Measurements from ENCODE around the gene EFCAB6. TPM values are rescaled to one million over a fixed set of nuclear protein-coding genes. Genes with fewer than 3 reads are reported as not detected.
A peak's percentile ranks its signal among the peaks of the same experiment; 100 is the strongest.

EFCAB6 gene
- total RNA-seq, 6 donors from 2014 or later = 2.4 to 94.3 (median 6.6) TPM

- H3K4me3 ChIP-seq = no peak overlapping the region
- no peaks in the 10 kb centered on the region for H3K9me3 ChIP-seq
- H3K36me3 ChIP-seq = no peaks in the 10 kb centered on the region
- no peak overlapping the region for H3K27ac ChIP-seq
- no peak for TF ChIP-seq POLR2A (IDR thresholded peaks at IDR 0.05)
- no peak for TF ChIP-seq CTCF (IDR thresholded peaks at IDR 0.05)
- no peak for TF ChIP-seq EP300 (IDR thresholded peaks at IDR 0.05)
- no peak for TF ChIP-seq POLR2AphosphoS5 (IDR thresholded peaks at IDR 0.05)
- ATAC-seq (ENCODE audit: low FRiP score in 2 of 2) (peak in 1 of 2 donors; percentile 23), DNase-seq (no peak)
- H3K27me3 ChIP-seq = no peaks in the 10 kb centered on the region
- no peaks in the 10 kb centered on the region for H3K4me1 ChIP-seq
- WGBS, 2 donors = 75 to 79% methylated on average over 6 to 12 of the region's 12 CpGs
Observed at GRCh38 chr22:43543522-43544288, 268.4 kb downstream of the EFCAB6 start.

- Histone ChIP-seq H3K27me3 (no peaks in the 10 kb centered on the region), H3K27ac (no peak overlapping the region), H3K4me1 (no peaks in the 10 kb centered on the region), H3K36me3 (no peaks in the 10 kb centered on the region), H3K9me3 (no peaks in the 10 kb centered on the region), H3K4me3 (no peak overlapping the region)
- WGBS, 2 donors = 85 to 87% methylated on average over 18 to 23 of the region's 23 CpGs
- peak in 1 of 2 donors; percentile 12 for ATAC-seq (ENCODE audit: low FRiP score in 2 of 2)
- no peak for DNase-seq
- TF ChIP-seq CTCF (IDR thresholded peaks at IDR 0.05) = no peak
- no peak for TF ChIP-seq EP300 (IDR thresholded peaks at IDR 0.05)
- no peak for TF ChIP-seq POLR2AphosphoS5 (IDR thresholded peaks at IDR 0.05)
- TF ChIP-seq POLR2A (IDR thresholded peaks at IDR 0.05) = no peak
Observed at GRCh38 chr22:43542681-43543521, 269.2 kb downstream of the EFCAB6 start.

- 75 to 85% methylated on average over 18 of the region's 18 CpGs for WGBS, 2 donors
- Histone ChIP-seq H3K36me3 (no peaks in the 10 kb centered on the region), H3K27ac (no peak overlapping the region), H3K4me3 (no peak overlapping the region), H3K9me3 (no peaks in the 10 kb centered on the region), H3K27me3 (no peaks in the 10 kb centered on the region), H3K4me1 (no peaks in the 10 kb centered on the region)
- no peak for TF ChIP-seq EP300 (IDR thresholded peaks at IDR 0.05)
- TF ChIP-seq POLR2AphosphoS5 (IDR thresholded peaks at IDR 0.05) = no peak
- no peak for TF ChIP-seq CTCF (IDR thresholded peaks at IDR 0.05)
- no peak for TF ChIP-seq POLR2A (IDR thresholded peaks at IDR 0.05)
- ATAC-seq (ENCODE audit: low FRiP score in 2 of 2) = no peak
- no peak for DNase-seq
Observed at GRCh38 chr22:43541462-43542407, 270.4 kb downstream of the EFCAB6 start.

- H3K27me3 ChIP-seq = no peaks in the 10 kb centered on the region
- no peak for ATAC-seq (ENCODE audit: low FRiP score in 2 of 2)
- no peaks in the 10 kb centered on the region for H3K36me3 ChIP-seq
- no peaks in the 10 kb centered on the region for H3K4me1 ChIP-seq
- no peak for DNase-seq
- WGBS, 2 donors = 81 to 85% methylated on average over 6 of the region's 6 CpGs
- TF ChIP-seq EP300 (IDR thresholded peaks at IDR 0.05) (no peak), POLR2A (IDR thresholded peaks at IDR 0.05) (no peak), POLR2AphosphoS5 (IDR thresholded peaks at IDR 0.05) (no peak), CTCF (IDR thresholded peaks at IDR 0.05) (no peak)
- no peak overlapping the region for H3K4me3 ChIP-seq
- no peak overlapping the region for H3K27ac ChIP-seq
- H3K9me3 ChIP-seq = no peaks in the 10 kb centered on the region
Observed at GRCh38 chr22:43541022-43541421, 271.1 kb downstream of the EFCAB6 start.
